ENCODE data around the gene ASB18.

The ASB18 gene

GRCh38 chr2:236165842-236166795 is 98.1 kb downstream of the ASB18 start:
- no peak overlapping the region for H3K27ac ChIP-seq
- TF ChIP-seq, protein P1, sequence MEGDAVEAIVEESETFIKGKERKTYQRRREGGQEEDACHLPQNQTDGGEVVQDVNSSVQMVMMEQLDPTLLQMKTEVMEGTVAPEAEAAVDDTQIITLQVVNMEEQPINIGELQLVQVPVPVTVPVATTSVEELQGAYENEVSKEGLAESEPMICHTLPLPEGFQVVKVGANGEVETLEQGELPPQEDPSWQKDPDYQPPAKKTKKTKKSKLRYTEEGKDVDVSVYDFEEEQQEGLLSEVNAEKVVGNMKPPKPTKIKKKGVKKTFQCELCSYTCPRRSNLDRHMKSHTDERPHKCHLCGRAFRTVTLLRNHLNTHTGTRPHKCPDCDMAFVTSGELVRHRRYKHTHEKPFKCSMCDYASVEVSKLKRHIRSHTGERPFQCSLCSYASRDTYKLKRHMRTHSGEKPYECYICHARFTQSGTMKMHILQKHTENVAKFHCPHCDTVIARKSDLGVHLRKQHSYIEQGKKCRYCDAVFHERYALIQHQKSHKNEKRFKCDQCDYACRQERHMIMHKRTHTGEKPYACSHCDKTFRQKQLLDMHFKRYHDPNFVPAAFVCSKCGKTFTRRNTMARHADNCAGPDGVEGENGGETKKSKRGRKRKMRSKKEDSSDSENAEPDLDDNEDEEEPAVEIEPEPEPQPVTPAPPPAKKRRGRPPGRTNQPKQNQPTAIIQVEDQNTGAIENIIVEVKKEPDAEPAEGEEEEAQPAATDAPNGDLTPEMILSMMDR (IDR thresholded peaks at IDR 0.05): no peak
- no peak for TF ChIP-seq ZFX (IDR thresholded peaks at IDR 0.05; ENCODE audit: borderline replicate concordance)

GRCh38 chr2:236164925-236165841 is 99.0 kb downstream of the ASB18 start:
- no peak overlapping the region for H3K27ac ChIP-seq
- no peak for TF ChIP-seq ZFX (IDR thresholded peaks at IDR 0.05; ENCODE audit: borderline replicate concordance)
- TF ChIP-seq, protein P1 (IDR thresholded peaks at IDR 0.05): no peak

DNA sequence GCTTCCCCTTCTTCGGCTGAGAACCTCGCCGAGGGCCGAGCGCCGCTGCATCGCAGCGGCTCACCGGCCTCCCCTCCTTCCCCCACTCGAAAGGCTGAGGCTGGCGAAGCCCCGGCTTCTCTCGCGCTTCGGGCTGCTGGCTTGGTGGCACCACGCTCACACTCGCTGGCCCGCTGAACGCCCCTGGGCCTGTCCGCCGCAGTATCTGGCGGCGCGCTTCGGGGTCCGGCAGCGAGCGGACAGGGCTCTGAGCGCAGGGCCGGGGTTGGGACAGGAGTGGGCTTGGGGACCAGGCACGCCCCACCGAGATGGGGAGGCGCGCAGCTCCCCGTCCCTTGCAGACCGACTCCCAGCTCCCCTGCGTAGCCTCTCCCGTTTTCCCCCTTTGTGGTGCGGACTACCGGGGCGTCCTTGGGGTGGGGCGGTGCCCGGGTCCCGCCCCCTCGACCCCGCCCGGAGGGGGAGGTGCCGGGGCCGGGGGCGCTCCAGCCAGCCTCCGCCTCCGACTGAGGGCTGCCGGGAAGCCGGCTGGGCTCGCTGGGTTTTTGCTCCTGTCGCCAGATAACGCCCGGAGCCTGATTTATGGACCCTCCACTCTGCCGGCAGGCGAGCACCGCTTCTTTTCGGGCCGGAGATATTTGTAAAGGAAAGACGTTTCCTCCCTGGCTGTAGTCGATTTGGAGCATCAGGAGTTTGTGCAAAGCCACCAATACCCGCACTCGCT is 99.8 kb downstream of the ASB18 start:
- H3K27ac ChIP-seq: no peak overlapping the region
- TF ChIP-seq ZFX (IDR thresholded peaks at IDR 0.05; ENCODE audit: borderline replicate concordance): no peak
- TF ChIP-seq, protein P1 (IDR thresholded peaks at IDR 0.05): no peak

GRCh38 chr2:236163471-236164200 is 100.6 kb downstream of the ASB18 start:
- TF ChIP-seq, protein P1 (IDR thresholded peaks at IDR 0.05): no peak
- TF ChIP-seq ZFX (IDR thresholded peaks at IDR 0.05; ENCODE audit: borderline replicate concordance): no peak
- no peak overlapping the region for H3K27ac ChIP-seq

GRCh38 chr2:236162882-236163470 is 101.2 kb downstream of the ASB18 start:
- H3K27ac ChIP-seq: no peak overlapping the region
- no peak for TF ChIP-seq ZFX (IDR thresholded peaks at IDR 0.05; ENCODE audit: borderline replicate concordance)
- TF ChIP-seq, protein P1 (IDR thresholded peaks at IDR 0.05): no peak

Measured in 22Rv1 (cell line).